ENCODE measurements around the gene CLEC4F.

DNA sequence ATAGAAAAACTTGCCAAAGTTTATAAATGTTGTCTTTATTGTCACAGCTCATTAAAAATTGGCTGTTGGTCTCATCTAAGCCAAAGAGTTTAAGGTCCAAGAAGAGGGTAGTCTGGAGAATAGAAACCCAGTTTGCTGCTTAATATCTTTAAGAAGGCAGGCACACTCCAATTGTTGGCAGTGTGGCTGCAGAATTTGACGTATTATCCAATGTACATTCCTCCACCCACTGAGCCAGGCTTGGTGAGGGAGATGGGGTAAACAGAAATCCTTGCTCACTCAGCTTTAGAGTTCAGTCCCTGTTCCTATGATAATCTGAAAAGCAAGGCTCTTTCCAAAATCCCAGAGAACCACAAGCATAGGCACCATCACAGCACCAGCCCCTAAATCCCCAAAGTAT lies 41.7 kb downstream of the CLEC4F start:
- TF ChIP-seq POLR2AphosphoS5 (IDR thresholded peaks at IDR 0.05; ENCODE audit: borderline replicate concordance, low read depth, low read length) (no peak), EZH2 (IDR thresholded peaks at IDR 0.05) (no peak), FOXP2 (optimal IDR thresholded peaks at IDR 0.05; ENCODE audit: control extremely low read depth, extremely low read length, insufficient read depth) (no peak)

Measured in SK-N-MC (cell line).